B cell (primary cell): ENCODE measurements around the gene CFH.

Experiments
- EZH2 ChIP-seq: IDR thresholded peaks from 2 replicates; pipeline ENCODE4 v1.6.1; 2012; ENCODE audit warnings: borderline replicate concordance, low read depth, mild to moderate bottlenecking, moderate library complexity, low read length; ENCODE audit not compliant: insufficient read depth, poor library complexity, severe bottlenecking
- TF ChIP-seq, protein P1 (sequence below): fragments of 200-600 bp; IDR thresholded peaks from one replicate; pipeline ENCODE4 v1.8.0; 2022; ENCODE audit warnings: antibody characterized with exemption, mild to moderate bottlenecking

GRCh38 chr1:196651079-196651478, 764 bp upstream of the CFH start:
- TF ChIP-seq, protein P1, sequence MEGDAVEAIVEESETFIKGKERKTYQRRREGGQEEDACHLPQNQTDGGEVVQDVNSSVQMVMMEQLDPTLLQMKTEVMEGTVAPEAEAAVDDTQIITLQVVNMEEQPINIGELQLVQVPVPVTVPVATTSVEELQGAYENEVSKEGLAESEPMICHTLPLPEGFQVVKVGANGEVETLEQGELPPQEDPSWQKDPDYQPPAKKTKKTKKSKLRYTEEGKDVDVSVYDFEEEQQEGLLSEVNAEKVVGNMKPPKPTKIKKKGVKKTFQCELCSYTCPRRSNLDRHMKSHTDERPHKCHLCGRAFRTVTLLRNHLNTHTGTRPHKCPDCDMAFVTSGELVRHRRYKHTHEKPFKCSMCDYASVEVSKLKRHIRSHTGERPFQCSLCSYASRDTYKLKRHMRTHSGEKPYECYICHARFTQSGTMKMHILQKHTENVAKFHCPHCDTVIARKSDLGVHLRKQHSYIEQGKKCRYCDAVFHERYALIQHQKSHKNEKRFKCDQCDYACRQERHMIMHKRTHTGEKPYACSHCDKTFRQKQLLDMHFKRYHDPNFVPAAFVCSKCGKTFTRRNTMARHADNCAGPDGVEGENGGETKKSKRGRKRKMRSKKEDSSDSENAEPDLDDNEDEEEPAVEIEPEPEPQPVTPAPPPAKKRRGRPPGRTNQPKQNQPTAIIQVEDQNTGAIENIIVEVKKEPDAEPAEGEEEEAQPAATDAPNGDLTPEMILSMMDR, result no peak
- TF ChIP-seq EZH2, result no peak
